Skin of body (tissue), 2 donors: Measurements from ENCODE around the gene CDHR5. TPM values are rescaled to one million over a fixed set of nuclear protein-coding genes. Genes with fewer than 3 reads are reported as not detected.

Experiments used
- DNase-seq: peaks from one replicate; lab custom pipeline; 2025; lab: John Stamatoyannopoulos, UW
- total RNA-seq: library from RNA; depleted of rRNA; stranded (reverse); fragments of >200 nt; gene quantifications from one replicate; pipeline ENCODE4 v1.2.3, GENCODE V29; 2014

Gene CDHR5
- total RNA-seq, 1 donor from 2014 or later: not detected

DNA sequence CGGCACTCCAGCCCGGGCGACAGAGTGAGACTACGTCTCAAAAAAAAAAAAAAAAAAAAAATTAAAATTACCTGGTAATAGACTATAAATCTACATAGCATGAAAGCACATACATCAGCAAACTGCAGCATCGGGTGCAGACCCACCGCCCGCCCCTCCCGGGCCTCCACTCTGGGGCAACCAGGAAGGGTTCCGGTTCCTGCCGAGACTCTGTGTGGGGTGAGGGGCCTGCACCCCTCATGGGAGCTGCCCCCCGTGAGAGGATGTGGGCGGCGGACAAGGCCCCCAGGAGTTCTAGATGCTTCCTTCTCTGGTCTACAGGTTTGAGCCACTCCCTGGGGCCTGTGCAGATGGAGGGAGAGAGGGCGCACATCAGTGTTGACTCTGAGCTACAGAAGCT is 21.5 kb upstream of the CDHR5 start:
- no peak for DNase-seq

DNA sequence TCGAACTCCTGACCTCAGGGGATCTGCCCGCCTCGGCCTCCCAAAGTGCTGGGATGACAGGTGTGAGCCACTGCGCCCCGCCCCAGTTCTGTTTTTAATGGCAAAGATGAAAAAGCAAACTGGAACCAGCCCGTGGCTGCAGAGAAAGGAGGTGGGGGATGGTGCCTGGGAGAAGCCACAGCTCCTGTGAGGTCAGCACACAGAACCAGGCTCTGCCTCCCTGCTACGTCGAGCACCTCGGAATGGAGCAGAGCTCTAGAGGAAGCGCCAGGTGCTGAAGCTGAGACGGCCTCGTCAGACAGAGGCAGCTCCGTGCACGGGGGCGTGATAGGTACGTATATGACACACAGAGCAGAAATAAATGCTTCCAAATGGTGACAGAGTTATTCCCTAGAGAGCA is 20.8 kb upstream of the CDHR5 start:
- DNase-seq: no peak

DNA sequence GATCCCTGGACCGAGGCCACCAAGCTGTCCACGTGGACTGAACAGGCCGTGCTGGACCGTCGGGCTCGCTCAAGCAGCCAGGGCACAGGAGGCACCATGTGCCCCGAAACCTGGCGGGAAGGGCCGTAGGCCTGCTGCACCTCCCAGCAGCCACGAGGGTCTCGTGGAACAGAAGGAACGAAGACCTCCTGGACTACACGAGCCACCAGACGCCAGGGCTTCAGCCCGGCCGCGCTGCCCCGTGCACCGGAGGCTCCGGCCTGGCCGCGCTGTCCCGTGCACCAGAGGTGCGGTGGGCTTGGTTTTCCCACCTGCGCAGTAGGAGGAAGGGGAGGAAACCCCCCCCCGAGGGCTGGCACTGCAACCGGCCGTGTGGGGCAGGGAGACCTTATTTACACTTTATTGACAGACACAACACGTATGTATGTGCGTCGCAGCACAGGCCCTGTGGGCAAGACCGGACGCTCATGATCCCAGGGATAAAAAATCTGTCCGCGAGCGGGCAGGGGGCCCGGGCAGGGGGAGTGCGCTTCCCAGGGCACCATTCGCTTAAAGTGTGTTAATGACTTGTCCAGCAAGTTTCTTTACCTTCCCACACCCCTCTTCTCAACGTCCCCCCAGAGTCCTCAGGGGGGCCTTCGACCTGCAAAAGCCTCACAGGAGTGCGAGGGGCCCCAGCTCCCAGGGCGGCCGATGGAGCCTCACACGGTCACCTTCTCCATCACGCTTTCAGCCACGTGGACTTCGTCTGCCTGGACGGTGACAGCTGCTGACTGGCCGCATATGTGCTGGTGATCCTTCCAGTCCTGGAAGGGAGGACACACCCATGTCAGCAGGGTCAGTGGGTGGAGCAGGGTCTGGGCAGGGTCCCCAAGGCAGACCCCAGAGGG is 19.3 kb upstream of the CDHR5 start:
- no peak for DNase-seq

DNA sequence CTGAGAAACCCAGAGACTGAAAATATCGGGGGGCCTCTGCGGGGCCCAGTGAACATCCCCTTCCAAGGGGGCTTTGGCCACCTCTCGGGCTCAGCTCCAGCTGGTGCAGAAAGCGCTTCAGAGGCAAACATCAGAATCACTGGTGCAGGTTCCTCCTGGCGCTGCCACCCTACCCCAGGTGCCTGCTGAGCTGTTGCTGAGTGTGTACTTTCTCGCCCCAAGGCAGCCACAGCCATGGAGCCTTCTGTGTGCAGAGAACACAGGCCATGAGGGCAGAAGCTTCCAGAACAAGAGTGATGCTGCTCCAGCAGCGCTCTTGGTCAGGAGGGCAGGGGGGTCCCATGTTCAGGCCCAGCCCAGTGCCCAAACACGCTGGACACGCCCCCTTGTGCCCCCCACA is 18.6 kb upstream of the CDHR5 start:
- DNase-seq: no peak

DNA sequence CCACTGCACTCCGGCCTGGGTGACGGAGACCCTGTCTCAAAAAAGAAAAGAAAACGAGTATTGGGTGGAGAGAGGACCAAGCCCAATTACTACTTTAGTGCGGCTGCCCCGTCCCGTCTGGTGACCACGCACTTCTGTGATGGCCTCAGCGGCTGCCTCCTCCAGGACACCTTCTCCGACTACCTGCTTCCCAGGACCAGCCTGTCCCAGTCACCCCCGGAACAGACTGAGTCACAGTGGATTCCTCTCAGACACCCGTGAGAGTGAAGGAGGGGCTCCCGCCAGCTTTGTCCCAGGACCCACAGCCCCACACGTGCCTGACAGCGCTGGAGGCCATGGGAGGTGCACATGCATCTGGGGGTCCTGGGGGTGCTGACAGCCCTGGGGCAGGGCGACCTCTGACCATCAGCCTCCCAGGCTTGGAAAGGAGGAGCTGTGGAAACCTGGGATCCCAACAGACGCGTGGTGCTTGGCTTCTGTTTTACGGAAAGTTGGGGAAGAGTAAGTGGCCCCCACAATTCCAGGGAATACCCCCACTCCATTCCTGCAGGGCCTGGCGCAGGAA is 17.1 kb upstream of the CDHR5 start:
- DNase-seq: no peak

DNA sequence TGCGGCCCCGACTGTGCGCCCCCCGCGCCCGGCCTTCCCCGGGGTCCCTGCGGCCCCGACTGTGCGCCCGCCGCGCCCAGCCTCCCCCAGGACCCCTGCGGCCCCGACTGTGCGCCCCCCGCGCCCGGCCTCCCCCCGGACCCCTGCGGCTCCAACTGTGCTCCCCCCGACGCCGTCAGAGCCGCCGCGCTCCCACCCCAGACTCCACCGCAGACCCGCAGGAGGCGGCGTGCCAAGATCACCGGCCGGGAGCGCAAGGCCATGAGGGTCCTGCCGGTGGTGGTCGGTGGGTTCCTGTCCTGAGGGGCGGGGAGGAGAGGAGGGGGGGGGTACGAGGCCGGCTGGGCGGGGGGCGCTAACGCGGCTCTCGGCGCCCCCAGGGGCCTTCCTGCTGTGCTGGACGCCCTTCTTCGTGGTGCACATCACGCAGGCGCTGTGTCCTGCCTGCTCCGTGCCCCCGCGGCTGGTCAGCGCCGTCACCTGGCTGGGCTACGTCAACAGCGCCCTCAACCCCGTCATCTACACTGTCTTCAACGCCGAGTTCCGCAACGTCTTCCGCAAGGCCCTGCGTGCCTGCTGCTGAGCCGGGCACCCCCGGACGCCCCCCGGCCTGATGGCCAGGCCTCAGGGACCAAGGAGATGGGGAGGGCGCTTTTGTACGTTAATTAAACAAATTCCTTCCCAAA is 15.4 kb upstream of the CDHR5 start:
- DNase-seq: no peak

DNA sequence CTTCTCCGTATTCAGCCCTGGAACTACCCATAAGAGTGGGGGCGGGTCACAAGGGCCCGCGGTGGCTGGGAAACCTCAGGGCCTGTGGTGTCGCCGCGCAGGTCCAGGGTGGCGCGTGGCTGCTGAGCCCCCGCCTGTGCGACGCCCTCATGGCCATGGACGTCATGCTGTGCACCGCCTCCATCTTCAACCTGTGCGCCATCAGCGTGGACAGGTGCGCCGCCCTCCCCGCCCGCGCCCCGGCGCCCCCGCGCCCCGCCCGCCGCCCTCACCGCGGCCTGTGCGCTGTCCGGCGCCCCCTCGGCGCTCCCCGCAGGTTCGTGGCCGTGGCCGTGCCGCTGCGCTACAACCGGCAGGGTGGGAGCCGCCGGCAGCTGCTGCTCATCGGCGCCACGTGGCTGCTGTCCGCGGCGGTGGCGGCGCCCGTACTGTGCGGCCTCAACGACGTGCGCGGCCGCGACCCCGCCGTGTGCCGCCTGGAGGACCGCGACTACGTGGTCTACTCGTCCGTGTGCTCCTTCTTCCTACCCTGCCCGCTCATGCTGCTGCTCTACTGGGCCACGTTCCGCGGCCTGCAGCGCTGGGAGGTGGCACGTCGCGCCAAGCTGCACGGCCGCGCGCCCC is 14.7 kb upstream of the CDHR5 start:
- DNase-seq: no peak

DNA sequence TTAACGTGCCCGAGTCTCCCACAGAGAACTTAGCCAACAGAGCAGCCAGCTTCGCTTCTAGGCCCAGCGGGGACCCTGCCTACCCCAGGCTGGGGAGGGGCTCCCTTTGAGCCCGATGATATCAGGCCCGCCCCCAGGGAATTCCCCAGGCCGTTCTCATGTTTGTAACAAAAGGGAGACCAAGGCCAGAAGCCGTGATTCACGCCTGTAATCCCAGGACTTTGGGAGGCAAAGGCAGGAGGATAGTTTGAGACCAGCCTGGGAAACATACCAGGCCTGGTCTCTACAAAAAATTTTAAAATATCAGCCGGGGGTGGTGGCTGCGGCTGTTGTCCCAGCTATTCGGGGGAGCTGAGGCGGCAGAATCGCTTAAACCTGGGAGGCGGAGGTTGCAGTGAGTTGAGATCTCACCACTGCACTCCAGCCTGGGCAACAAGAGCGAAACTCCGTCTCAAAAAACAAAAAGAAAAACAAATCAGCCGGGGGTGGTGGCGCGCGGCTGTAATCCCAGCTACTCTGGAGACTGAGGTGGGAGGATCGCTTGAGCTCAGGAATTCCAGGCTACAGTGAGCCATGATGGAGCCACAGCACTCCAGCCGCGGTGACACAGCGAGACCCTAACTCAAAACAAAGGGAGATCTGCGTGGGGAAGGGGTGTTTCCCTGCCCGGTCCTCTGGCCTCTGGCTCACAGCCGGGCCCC is 14.0 kb upstream of the CDHR5 start:
- DNase-seq: no peak

DNA sequence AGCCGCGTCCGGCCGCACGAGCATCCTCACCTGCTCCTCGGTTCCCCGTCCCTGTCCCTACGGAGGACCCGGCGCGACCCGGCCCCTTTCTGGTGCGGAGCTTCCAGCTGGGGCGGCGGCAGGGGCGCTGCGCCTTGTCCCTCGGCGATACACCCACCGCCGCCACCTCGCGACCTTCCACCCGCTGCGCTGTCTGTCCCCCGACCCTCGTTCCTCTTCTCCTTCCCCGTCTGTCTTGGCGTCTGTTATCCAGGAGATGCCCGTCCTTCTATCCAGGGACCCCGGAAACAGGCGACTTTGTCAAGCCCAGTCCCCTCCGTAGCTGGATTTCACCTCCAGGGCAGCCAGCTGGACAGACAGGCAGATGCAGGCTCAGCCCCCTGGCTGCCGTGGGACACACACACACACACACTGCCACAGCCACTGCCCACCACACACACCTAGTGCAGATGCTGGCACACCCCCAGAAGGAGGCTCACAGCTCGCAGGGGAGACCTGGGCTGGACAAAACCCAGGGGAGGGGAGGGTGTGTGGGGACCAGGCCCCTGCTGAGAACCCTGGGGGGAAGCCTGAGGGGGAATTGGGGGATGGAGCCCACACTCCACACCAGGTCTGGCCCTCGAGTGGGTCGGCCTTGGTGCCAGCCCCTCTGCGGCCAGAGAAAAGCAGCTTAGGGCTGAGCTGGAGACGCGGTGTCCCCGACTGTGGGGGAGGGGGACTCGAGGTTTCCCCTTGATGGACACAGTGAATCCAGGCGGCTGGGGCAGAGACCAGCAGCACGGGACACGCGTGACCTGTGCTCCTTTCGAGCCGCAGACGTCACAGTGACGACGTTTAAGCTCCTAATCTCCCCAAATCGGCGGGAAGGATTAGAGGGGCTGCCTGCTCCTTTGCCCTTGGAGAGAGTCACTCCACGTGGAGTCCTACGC is 13.1 kb upstream of the CDHR5 start:
- DNase-seq: no peak

DNA sequence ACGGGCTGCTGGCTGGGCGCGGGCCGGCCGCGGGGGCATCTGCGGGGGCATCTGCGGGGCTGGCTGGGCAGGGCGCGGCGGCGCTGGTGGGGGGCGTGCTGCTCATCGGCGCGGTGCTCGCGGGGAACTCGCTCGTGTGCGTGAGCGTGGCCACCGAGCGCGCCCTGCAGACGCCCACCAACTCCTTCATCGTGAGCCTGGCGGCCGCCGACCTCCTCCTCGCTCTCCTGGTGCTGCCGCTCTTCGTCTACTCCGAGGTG is 12.5 kb upstream of the CDHR5 start:
- no peak for DNase-seq

DNA sequence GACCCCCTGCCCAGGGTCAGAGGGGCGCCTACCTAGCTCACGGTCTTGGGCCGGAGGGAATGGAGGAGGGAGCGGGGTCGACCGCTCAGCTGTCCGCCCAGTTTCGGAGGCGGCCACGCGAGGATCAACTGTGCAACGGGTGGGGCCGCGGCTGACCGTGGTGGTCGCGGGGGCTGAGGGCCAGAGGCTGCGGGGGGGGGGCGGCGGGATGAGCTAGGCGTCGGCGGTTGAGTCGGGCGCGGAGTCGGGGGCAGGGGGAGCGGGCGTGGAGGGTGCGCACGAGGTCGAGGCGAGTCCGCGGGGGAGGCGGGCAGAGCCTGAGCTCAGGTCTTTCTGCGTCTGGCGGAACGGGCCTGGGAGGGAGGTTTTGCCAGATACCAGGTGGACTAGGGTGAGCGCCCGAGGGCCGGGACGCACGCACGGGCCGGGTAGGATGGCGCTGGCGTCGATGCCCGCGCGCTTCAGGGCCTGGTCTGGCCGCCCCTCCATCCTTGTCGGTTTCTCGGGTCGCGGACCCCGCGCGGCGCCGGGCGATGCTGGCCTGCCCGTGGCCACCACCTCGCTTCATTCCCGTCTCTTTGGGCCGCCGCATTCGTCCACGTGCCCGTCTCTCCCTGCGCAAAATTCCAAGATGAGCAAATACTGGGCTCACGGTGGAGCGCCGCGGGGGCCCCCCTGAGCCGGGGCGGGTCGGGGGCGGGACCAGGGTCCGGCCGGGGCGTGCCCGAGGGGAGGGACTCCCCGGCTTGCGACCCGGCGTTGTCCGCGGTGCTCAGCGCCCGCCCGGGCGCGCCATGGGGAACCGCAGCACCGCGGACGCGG is 12.0 kb upstream of the CDHR5 start, which contains the start of gene DRD4:
DRD4 (plus strand) TSS at position 759 of the 822 bp plus-strand sequence; CDS start at position 795, 36 bp downstream.
- DNase-seq: no peak

DNA sequence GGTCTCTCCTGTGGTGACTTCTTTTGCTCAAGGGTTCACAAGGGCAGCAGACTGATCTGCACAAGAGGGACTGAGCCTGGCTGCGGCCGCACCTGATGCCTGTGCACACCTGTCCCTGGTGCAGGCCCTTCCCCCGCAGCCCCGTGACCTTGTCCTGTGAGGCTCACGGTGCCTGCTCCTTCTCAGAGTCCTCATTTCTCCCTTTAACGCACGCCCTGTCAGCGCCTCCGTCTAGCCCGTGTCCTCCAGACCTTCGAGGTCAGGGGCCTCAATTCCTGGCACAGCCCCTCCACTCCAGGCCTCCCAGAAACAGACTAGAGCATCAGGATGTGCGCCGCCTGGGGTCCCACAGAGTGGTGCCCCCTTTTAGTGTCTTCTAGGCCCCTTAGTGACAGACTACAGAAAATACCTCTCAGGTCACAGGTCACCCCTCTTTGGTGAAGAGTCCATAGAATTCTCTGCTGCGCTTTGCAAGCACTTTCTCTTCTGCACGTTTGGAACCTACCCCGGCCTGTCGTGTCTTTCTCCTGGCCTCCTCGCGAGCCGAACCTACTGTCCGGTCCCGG is 11.3 kb upstream of the CDHR5 start:
- DNase-seq: no peak

DNA sequence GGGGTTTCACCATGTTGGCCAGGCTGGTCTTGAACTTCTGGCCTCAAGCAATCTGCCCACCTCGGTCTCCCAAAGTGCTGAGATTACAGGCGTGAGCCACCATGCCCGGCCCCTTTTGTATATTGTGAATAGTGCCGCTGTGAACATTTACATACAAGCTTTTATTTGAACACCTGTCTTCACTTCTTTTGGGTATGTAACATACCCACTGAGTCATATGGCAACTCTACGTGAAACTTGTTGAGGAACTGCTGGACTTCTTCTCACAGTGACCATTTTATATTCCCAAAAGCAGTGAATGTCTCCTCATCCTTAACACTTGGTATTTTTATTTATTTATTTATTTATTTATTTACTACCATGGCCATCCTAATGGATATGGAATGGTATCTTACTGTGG is 6.1 kb upstream of the CDHR5 start:
- no peak for DNase-seq

DNA sequence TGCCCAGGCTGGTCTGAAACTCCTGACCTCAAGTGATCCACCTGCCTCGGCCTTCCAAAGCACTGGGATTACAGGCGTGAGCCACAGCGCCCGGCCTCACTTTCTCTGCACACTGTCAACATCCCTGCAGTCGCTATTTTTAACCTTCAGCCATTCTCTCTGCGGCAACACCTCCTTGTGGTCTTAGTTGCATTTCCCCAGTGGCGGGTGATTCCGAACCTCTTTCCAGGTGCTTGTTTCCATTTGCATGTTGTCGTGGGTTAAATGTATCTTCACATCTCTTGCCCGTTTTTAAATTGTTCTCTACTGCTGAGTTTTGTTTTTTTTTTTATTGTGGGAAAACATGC is 4.5 kb upstream of the CDHR5 start:
- no peak for DNase-seq

DNA sequence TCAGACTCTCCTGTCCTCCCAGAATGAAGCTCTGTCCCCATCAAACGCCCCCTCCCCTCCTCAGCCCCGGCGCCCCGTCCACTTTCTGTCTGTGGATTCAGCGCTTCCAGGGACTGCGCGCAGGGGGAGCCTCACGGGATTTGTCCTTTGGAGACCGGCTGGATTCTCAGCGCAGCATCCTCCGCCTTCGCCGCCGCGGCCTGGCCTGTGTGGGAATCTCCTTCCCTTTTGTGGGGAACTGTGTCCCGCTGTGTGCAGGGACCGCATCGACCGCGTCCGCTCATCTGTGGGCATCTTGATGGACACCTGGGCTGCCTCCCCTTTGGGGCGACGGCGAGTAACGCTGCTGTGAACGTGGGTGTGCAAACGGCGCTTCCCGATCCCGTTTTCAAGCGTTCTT is 3.3 kb upstream of the CDHR5 start:
- DNase-seq: no peak

DNA sequence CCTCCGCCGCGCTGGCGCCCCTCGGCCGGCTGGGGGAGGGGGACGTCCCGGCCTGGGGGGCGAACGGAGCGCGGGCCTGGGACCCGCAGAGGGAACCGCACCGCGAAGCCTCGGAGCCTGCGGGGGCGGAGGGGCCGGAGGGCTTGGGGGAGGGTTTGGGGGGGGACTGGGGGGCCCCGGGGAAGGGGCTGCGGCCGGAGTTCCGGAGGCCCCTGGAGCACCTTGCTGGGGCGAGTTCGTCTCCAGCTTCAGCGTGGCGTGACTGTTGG is 2.5 kb upstream of the CDHR5 start:
- no peak for DNase-seq

DNA sequence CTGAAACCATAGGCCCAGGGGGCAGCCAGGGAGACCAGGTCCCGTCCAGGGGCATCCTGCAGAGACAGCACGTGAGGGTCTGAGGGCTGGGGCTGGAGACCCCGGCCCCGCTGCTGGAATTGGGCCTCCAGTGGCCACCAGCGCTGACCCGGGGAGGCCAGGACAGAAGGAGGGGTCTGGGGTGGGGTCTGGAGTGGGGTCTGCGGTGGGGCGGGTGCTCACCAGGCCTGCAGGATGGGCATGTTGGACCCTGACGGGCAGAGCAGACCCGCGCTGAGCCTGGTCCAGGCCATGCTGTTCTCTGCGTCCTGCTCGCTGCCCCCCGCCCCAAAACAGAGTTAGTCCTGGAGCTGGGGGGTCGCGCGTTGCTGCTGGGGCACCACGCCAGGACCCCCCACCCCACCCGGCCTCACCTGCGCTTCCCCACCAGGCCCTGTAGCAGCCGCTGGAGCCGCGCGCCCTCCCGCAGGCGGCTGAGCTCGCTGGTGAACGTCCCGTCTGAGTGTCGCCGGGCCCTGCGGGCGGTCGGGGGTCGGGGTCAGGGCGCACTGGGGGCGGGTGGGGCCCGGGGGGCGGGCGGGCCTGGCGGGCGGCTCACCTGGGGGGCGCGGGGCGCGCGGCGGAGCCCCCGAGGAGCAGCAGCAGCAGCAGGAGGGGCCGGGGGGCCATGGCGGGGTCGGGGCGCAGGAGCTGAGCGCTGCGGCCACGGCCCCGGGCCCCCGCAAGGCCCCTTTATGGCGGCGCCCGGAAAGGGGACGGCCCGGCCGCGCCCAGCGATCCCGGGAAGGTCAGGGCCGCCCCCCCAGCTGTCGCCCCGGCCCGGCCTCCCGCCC is 1.9 kb upstream of the CDHR5 start, which contains the start of gene SCT:
SCT (minus strand) TSS at position 707 of the 833 bp plus-strand sequence; CDS start at position 669, 38 bp downstream.
- no peak for DNase-seq

DNA sequence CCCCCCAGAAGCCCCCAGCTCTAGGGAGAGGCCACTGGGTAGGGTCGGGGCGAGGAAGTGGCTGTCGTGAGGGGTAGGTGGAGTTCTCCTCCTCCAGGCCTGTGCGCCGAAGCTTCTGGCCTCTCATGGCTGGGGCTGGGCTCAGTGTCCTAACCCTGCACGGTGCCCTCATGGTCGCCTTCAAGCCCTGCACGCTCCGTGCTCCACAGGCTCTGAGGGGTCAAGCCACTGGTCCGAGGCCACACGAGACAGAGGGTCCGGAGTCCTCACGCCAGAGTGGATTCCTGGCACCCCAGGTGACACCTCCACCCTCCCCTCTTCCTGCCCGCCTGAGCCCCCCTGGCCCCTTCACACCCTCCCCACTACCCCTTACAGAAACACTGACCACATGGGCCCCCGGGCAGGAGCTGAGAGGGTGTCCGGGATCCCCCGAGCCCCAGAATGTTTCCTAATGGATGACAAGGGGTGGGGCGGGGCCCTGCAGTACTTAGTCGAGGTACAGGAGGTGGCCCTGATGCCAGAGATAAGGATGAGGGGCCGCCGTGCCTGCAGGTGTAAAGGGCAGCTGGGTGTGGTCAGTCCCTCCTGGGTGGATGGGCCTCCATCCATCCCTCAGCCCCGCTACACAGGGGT is 997 bp upstream of the CDHR5 start:
- DNase-seq: no peak
